Gastrocnemius medialis (tissue), 4 donors: ENCODE data around the gene INPP5J. TPM values are rescaled to one million over a fixed set of nuclear protein-coding genes. Genes with fewer than 3 reads are reported as not detected.

ENCODE experiments used
- ATAC-seq, 2 donors: fragments of 150-250 bp; one replicate each; pipeline ENCODE4 v1.9.1; 2016
- DNase-seq, 2 donors: peaks; one replicate each; pipeline ENCODE4 v3.0.0-alpha.2; 2019
- H3K27ac ChIP-seq, 4 donors: fragments of 200-600 bp; sonication (generic); 1 replicate in 1 of 4; 2 replicates in 3 of 4; pipeline ENCODE4 v1.5.1; 2016 to 2018; ENCODE audit warnings: mild to moderate bottlenecking in 2 of 4, moderate library complexity in 1 of 4
- H3K27me3 ChIP-seq, 3 donors: fragments of 200-600 bp; sonication (generic) in 2 of 3; 1 replicate in 1 of 3; 2 replicates in 2 of 3; pipeline versions ENCODE4 v1.5.1 to v1.6.0; 2016 to 2019; ENCODE audit warnings: mild to moderate bottlenecking in 1 of 3, moderate library complexity in 1 of 3
- H3K36me3 ChIP-seq, 2 donors: fragments of 200-600 bp; sonication (generic) in 1 of 2; one replicate each; pipeline ENCODE4 v1.5.1; 2017 to 2018
- H3K4me1 ChIP-seq, 2 donors: fragments of 200-600 bp; sonication (generic) in 1 of 2; one replicate each; pipeline ENCODE4 v1.5.1; 2016 to 2017; ENCODE audit warnings: mild to moderate bottlenecking in 2 of 2
- H3K4me3 ChIP-seq, 4 donors: fragments of 200-600 bp; sonication (generic) in 3 of 4; 1 replicate in 1 of 4; 2 replicates in 3 of 4; pipeline ENCODE4 v1.5.1; 2016 to 2019; ENCODE audit warnings: mild to moderate bottlenecking in 2 of 4
- H3K9me3 ChIP-seq, 3 donors: fragments of 200-600 bp; sonication (generic) in 2 of 3; 1 replicate in 1 of 3; 2 replicates in 2 of 3; pipeline ENCODE4 v1.5.1; 2016 to 2019
- POLR2A ChIP-seq, 2 donors: fragments of 450-650 bp; IDR thresholded peaks; one replicate each; pipeline ENCODE4 v1.6.1; 2017; ENCODE audit warnings: antibody characterized with exemption in 2 of 2, mild to moderate bottlenecking in 2 of 2, moderate library complexity in 2 of 2
- in situ Hi-C, 4 donors: fragments of 200-750 bp; cut with MboI; loops; one replicate each; pipeline versions ENCODE4 v1.15.0 to v1.8.0; 2017; ENCODE audit warnings: low sequenced_read_pairs in 4 of 4
- intact Hi-C: fragments of 100-400 bp; cut with DNase I; formaldehyde crosslinking; loops from one replicate; pipeline ENCODE4 v1.15.1; 2023; ENCODE audit warnings: low total_unique reads
- total RNA-seq, 4 donors: library from RNA; depleted of rRNA; stranded (reverse); fragments of >200 nt; gene quantifications; one replicate each; pipeline versions ENCODE4 v1.1.0 to v1.2.3, GENCODE V29; 2016
- TF ChIP-seq, protein P1 (sequence below), 5 experiments: fragments of 450-650 bp in 3 of 5; fragments of 200-600 bp in 2 of 5; sonication (generic) in 2 of 5; IDR thresholded peaks in 4 of 5; conservative IDR thresholded peaks in 1 of 5; 1 replicate in 4 of 5; 2 replicates in 1 of 5; pipeline ENCODE4 v1.5.1; 2016 to 2019; ENCODE audit warnings: antibody characterized with exemption in 5 of 5, mild to moderate bottlenecking in 3 of 5, moderate library complexity in 3 of 5

The INPP5J gene
- total RNA-seq, 4 donors from 2014 or later = 0.15 to 0.33 (median 0.28) TPM

DNA sequence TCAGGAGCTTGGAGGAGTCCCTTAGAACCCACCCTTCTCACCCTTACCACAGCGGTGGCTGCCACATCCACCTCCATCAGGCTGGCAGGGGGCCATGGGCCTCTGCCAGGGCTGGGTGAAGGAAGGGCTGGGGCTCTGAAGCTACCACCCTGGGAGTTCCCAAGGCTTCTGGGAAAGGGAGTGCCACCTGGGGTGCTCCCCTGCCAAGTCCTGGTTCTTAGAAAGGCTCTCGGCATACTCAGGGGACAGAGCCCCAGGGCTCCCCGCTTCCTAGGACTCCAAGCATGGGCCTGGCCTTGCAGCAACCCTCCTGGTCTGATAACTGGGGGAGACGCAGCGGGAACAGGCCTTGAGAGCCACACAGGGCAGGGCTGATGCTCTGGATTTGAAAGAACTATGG, 18.0 kb downstream of the INPP5J start:
- peaks cover 0 to 4% (median 0%) of the 10 kb centered on the region in 3 donors for H3K27me3 ChIP-seq
- ATAC-seq = no peak

DNA sequence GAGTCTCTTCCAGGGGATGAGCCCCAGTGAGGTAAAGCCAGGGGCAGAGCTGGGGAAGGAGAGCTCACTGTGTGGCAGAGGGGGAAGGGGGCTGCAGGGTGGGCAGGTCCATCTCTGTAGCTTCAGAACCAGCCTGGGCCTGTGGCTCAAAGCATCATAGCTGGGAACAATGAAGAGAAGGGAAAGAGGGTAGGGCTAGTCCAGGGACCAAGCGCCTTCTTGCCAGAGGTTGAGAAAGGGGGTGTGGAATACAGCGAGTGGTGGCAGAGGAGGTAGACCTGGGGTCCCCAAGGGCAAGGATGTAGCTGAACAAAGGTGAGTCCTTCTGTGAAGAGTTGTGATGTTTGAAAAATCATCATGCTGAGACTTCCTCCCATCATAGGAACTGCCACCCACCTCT, 18.8 kb downstream of the INPP5J start:
- H3K27ac ChIP-seq = no peak overlapping the region
- in situ Hi-C loops = loop anchor here in 2 of 4 donors (10.0 to 25.0 kb wide), 2 partner anchors 187 to 379 kb away; no protein-coding TSS in a partner anchor
- no peaks in the 10 kb centered on the region for H3K4me1 ChIP-seq
- ATAC-seq = no peak
- H3K9me3 ChIP-seq = no peaks in the 10 kb centered on the region
- intact Hi-C loops = no loop called here
- H3K27me3 ChIP-seq = peaks cover 0 to 4% (median 0%) of the 10 kb centered on the region in 3 donors
- no peak for DNase-seq
- H3K4me3 ChIP-seq = no peak overlapping the region
- H3K36me3 ChIP-seq = no peaks in the 10 kb centered on the region
- TF ChIP-seq, protein P1, sequence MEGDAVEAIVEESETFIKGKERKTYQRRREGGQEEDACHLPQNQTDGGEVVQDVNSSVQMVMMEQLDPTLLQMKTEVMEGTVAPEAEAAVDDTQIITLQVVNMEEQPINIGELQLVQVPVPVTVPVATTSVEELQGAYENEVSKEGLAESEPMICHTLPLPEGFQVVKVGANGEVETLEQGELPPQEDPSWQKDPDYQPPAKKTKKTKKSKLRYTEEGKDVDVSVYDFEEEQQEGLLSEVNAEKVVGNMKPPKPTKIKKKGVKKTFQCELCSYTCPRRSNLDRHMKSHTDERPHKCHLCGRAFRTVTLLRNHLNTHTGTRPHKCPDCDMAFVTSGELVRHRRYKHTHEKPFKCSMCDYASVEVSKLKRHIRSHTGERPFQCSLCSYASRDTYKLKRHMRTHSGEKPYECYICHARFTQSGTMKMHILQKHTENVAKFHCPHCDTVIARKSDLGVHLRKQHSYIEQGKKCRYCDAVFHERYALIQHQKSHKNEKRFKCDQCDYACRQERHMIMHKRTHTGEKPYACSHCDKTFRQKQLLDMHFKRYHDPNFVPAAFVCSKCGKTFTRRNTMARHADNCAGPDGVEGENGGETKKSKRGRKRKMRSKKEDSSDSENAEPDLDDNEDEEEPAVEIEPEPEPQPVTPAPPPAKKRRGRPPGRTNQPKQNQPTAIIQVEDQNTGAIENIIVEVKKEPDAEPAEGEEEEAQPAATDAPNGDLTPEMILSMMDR (IDR thresholded peaks at IDR 0.05 in 4 of 5, conservative IDR thresholded peaks at IDR 0.05 in 1 of 5) = no peak
- no peak for TF ChIP-seq POLR2A (IDR thresholded peaks at IDR 0.05)

More for the DNA sequence above, 18.0 kb downstream of the INPP5J start:
- in situ Hi-C loops (loop anchor here in 2 of 4 donors (10.0 to 25.0 kb wide), 2 partner anchors 186 to 378 kb away; no protein-coding TSS in a partner anchor), intact Hi-C loops (no loop called here)
- H3K4me3 ChIP-seq = no peak overlapping the region
- H3K27ac ChIP-seq = no peak overlapping the region
- H3K9me3 ChIP-seq = no peaks in the 10 kb centered on the region
- TF ChIP-seq, protein P1 (IDR thresholded peaks at IDR 0.05 in 4 of 5, conservative IDR thresholded peaks at IDR 0.05 in 1 of 5) = no peak
- no peak for TF ChIP-seq POLR2A (IDR thresholded peaks at IDR 0.05)
- no peaks in the 10 kb centered on the region for H3K4me1 ChIP-seq
- no peak for DNase-seq
- H3K36me3 ChIP-seq = no peaks in the 10 kb centered on the region

DNA sequence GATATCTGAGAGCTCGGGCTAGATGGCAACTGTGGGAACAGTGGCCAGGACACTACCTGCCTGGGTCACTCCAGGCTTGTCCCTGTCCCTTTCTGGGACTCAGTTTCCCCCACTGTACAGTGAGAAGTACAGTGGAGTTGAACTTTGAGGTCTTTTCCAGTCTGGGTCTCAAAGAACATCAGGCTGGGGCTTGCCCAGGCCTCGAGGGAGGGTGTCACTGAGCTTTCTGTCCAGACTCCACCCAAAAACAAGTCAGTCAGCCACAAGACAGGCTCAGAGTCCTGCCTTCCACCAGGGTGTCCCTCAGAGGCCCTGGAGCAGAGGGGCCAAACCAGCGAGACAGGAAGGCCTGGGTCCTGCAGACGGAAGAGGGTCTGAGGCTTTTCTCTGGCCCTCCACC, 19.5 kb downstream of the INPP5J start:
- no peaks in the 10 kb centered on the region for H3K9me3 ChIP-seq
- no peaks in the 10 kb centered on the region for H3K4me1 ChIP-seq
- ATAC-seq (no peak), DNase-seq (no peak)
- H3K4me3 ChIP-seq = no peak overlapping the region
- intact Hi-C loops = no loop called here
- no peak for TF ChIP-seq POLR2A (IDR thresholded peaks at IDR 0.05)
- TF ChIP-seq, protein P1 (IDR thresholded peaks at IDR 0.05 in 4 of 5, conservative IDR thresholded peaks at IDR 0.05 in 1 of 5) = no peak
- no peaks in the 10 kb centered on the region for H3K36me3 ChIP-seq
- H3K27ac ChIP-seq = no peak overlapping the region
- in situ Hi-C loops = loop anchor here in 2 of 4 donors (10.0 to 25.0 kb wide), 2 partner anchors 187 to 380 kb away; no protein-coding TSS in a partner anchor
- peaks cover 0 to 4% (median 0%) of the 10 kb centered on the region in 3 donors for H3K27me3 ChIP-seq

DNA sequence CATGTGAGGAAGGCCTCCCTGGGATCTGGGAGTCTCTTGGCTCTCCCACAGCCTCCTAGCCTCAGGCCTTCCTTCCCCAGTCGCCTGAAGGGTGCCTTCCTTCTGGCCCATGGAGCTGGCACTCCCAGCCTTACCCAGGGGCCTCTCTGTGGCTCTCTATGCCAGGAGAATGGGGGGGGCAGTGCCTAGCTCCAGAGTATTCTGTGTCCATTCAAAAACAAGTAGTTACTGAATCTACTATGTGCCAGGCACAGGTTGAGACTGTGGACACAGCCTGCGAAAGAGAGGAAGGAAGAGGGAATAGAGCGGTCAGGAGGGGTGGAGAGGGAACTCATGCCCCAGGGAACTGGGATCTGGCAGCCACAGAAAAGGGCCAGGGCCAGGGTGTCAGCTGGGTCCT, 20.3 kb downstream of the INPP5J start:
- ATAC-seq (no peak), DNase-seq (no peak)
- Histone ChIP-seq H3K27me3 (peaks cover 0 to 4% (median 0%) of the 10 kb centered on the region in 3 donors), H3K4me3 (no peak overlapping the region), H3K36me3 (no peaks in the 10 kb centered on the region), H3K9me3 (no peaks in the 10 kb centered on the region), H3K4me1 (no peaks in the 10 kb centered on the region), H3K27ac (no peak overlapping the region)
- in situ Hi-C loops (loop anchor here in 2 of 4 donors (10.0 to 25.0 kb wide), 2 partner anchors 188 to 381 kb away; no protein-coding TSS in a partner anchor), intact Hi-C loops (no loop called here)
- no peak for TF ChIP-seq POLR2A (IDR thresholded peaks at IDR 0.05)
- TF ChIP-seq, protein P1 (IDR thresholded peaks at IDR 0.05 in 4 of 5, conservative IDR thresholded peaks at IDR 0.05 in 1 of 5) = no peak
